GM18861 (cell line): Measurements from ENCODE around the gene CENPQ.

Experiments
- ATAC-seq: cut with Tn5 transposase; IDR thresholded peaks from one replicate; pipeline ENCODE4 v1.9.1; 2021; ENCODE audit not compliant: unreplicated experiment

CENPQ gene

DNA sequence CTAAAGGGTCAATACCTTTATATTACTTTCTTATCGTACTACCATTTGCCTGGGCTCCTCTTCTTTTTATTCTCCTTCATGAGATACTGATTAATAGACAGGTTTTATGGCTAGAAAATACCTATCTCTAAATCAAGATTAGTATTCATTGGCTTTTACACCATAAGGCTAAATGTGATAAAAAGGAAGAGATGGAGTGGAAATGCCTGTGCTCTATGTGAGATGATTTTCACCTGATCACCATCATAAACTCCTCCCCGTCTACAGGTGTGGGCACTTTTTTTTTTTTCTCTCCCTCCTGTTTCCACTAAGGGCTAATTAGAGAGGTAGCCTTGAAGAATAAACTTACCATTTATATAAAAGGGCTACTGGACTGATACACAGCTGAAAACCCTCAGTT lies 36.5 kb downstream of the CENPQ start, which contains the start of gene GLYATL3:
GLYATL3 (plus strand) TSS at position 301 of the 400 bp plus-strand sequence. CDS start 12,068 bp downstream, outside the sequence.
- no peak for ATAC-seq

DNA sequence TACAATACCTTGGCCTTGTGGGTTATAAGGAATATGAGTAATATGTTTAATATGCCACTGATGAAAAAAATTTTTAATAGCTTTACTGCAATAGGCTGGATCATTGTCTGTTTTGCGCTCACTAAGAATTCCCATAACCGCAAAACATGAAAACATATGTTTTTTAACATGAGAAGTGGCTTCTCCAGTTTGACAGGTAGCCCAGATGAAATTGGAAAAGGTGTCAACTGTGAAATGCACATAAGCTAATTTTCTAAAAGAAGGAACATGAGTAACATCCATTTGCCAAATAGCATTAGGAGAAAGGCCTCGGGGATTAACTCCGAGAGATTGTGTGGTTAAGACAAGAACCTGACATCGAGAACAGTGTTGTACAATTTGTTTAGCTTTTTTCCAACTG lies 41.5 kb downstream of the CENPQ start:
- no peak for ATAC-seq

DNA sequence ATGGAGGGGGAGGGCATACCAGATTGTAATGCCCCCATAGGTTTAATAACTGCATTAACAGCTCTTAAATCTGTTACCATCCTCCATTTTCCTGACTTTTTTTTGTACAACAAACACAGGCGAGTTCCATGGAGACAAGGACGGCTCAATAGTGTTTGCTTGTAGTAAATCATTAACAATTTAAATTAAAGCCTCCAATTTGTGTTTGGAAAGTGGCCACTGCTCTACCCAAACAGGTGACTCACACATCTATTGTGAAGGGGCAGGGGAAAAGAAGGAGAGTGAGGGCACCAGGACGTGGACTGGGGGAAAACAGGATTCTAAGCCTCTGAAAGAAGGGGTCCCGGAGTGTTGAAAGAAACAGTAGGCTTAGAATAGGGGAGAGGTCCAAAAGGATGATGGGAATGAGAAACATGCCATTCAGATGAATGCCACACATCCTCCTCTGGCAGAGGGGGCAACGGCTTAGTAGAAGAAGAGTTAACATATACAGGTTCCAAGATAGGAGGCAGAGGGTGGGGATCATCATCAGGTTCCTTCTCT lies 43.5 kb downstream of the CENPQ start:
- ATAC-seq: no peak

DNA sequence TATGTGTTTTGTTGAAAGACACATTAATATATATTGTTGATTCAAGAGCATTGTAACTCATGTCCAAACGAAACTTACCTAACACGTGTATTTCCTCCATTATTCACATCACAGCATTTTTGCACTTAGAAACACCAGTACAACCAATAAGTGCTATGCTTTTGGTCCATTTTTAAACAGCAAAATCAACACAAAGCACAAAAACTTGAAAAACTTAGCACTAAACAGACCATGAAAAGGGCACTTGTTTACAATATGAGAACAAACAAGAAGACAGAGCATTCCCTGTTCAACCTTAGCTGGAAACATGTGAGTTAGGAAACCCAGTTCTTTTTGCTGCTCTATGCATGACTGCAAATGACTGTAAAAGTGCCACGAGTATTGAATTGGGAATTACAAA lies 46.2 kb downstream of the CENPQ start:
- no peak for ATAC-seq

DNA sequence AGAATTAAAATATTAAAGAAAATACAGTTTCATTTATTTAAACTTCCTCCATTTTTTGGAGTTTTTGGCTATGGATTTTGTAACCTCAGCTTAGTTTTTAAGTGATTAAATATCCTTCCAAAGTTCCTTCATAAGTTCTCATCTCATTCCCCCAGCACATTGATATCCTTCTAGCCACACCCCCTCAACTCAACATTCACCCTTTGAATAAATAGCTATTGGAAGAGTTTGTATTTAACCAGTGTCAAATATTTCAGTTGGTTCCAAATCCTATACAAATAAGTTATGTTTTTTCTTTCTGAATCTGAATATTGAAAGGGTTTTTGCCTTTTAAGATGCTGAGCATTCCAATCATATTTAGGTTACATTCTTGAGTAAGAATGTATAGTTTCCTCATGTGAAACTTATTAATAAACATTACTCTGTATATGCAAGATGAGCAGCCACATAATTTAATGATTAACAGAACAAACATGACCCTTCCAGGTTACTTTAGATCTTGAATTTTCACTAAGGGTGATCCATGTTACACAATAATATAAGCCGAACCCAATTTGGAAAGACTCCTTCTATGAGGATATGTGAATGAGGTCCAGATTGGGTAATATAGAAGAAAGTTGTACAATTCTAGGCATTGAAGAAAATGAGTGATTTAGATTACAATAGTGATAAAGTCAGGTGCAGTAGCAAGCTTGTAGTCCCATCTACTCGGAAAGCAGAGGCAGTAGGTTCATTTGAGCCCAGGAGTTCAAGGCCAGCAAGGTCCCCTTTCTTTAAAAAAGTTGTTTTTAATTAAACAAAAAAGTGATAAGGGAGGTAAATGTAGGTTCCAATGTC lies 50.2 kb downstream of the CENPQ start:
- no peak for ATAC-seq

DNA sequence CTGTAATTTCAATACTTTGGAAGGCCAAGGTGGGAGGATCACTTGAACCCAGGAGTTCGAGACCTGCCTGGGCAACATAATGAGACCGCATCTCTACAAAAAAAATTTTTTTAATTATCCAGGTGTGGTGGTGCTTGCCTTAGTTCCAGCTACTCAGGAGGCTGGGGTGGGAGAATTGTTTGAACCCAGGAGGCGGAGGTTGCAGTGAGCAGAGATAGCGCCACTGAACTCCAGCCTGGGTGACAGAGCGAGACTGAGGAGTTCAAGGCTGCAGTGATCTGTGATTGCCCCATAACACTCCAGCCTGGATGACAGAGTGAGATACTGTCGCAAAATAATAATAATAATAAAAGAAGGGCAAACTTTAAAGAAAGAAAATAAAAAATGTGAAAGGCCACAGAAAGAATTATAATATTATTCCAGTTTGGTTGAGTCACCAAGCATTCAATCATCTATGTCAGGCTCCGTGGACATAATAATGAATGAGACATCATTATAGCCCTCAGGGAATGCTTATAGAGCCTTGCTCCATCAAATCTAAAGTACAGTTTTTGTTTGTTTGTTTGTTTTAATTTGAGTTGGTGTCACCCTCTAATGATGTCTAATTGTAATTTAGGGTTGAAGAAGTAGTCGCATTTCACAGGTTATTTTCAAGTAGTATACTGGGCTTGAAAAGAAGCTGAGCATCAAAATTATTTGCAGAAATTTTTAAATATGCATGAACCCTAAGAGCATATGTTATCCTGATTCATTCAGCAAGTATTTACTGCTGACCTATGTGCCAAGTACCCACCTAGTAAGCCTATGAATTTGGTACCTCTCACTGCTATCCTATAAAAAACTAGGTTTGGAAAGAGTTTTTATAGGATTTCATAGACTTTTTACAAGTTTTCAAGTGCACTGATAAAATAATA lies 51.7 kb downstream of the CENPQ start:
- no peak for ATAC-seq

DNA sequence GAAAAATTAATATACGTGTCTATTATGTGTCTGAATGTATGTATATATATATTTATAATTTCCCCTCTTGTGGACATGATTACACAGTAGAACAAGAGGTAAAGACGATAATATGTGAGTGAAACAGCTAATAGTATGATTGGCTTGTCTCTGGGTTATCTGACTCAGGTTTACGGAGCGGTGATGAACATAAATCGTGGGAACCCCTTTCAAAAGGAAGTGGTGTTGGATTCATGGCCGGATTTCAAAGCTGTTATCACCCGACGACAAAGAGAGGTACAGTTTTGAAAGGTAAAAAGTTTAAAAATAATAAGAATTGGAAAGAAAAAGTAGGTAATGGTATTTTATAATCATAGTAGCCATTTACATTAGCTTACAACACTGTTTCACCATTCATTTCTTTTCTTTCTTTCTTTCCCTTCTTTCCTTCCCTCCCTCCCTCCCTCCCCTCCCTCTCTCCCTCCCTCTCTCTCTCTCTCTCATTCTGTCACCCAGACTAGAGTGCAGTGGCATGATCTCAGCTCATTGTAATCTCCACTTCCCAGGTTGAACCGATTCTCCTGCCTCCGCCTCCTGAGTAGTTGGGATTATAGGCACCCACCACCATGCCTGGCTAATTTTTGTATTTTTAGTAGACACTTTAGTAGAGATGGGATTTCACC lies 52.4 kb downstream of the CENPQ start:
- ATAC-seq: no peak

DNA sequence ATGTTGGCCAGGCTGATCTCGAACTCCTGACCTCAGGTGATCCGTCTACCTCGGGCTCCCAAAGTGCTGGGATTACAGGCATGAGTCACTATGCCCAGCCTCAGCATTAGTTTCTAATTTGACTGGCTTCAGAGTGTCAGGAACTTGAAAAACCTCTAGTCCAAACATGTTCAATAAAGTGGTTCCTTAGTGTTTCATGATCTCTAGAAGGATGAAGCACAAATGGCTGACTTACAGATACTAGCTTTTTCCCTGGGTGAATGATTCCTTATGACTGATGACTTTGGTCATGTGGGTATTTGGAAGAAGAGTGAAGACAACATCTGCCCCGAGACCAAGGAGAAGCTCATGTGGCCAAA lies 53.0 kb downstream of the CENPQ start:
- no peak for ATAC-seq

DNA sequence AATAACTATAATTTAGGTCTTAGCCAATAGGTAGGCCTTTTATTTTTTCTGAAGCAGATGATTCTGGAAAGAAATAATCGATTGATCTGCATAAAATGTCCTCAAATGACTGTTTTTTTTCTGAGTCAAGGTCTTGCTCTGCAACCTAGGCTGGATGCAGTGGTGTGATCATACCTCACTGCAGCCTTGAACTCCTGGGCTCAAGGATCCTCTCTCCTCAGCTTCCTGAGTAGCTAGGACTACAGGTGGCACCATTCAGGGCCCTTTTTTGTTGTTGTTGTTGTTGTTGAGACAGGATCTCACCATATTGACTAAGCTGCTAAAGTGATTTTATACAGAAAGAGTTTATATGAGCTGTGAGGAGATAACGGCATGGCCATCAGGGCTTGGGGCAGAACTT lies 54.7 kb downstream of the CENPQ start:
- no peak for ATAC-seq

DNA sequence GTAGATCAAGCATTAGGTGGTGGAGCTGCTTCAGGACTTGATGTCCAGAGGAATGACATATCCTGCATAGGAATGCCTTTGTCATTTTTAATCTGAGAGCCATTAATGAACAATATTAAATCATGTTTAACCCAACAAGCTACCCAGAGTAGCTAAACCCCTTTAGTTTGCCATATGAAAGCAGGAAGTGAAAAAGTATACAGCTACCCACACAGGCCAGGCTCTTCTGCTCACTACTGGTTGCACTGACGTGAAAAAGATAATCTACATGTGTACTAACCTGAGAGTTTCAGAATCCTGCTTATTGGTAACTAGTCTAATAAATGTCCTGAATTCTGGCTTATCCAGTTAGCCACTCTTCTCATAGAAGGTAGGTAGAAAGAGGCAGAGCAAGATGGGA lies 56.5 kb downstream of the CENPQ start:
- ATAC-seq: peak; percentile 86

DNA sequence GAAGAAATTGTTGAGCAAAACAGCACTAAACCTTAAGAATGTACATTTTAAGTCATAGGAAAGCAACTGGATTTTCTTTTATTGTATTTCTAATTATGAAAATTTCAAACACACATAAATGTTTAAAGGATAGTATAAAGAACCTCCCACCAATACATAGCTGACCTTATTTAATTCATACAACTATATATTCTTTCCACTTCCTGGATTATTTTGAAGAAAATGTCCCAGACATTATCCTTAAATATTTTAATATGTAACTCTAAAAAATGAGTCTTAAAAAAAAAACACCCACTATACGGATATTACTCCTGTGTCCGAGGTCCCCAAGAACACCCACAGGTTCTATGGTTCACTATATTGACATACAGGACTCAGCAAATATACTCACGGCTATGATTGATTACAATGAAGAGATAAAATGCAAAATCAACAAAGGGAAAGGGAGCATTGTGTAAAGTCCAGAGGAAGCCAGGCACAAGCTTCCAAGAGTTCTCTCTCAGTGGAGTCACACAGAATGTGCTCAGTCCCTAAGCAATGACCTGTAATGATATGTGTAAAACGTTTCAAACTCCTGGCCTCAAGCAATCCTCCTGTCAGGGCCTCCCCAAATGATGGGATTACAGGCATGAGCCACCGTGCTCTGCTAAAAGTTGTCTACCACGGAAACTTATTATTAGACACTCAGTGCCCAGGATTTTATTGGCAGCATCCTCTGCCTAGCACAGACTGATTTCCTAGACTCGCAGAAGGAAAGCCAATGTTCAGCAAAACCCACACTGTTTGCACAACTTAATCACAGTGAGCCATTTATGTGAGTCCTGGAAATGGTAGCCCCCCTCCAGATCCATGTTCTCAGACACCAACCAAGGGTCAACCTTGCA lies 59.8 kb downstream of the CENPQ start:
- ATAC-seq: no peak

DNA sequence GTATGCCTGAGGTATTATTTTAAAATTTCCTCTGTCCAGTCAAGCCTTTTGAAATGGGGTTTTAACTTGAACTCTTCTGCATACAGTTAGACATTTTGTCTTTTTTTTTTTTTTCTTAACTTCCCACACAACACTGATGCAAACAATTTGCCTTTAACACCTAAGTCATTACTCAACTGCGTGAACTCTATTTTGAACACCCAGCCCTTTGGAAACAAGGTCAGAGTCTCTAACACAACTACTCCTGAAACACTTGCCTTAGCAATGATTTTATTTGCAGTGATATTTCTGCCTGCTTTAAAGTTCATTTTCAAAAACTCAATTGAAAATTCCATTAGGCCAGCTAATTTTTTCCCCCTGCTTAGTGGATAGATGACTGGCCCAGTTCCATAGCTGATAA lies 60.7 kb downstream of the CENPQ start:
- no peak for ATAC-seq

DNA sequence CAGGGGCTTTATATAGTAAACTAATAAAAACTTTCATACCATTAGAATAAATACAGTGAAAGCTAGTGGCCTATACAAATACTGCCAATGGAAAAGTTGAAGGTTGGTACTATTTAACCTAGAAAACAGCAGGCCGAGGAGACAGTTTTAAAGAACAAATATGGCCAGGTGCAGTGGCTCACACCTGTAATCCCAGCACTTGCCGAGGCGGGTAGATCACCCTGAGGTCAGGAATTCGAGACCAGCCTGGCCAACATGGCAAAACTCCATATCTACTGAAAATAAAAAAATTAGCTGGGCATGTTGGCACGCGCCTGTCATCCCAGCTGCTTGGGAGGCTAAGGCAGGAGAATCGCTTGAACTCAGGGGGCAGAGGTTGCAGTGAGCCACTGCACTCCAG lies 61.4 kb downstream of the CENPQ start:
- ATAC-seq: no peak

DNA sequence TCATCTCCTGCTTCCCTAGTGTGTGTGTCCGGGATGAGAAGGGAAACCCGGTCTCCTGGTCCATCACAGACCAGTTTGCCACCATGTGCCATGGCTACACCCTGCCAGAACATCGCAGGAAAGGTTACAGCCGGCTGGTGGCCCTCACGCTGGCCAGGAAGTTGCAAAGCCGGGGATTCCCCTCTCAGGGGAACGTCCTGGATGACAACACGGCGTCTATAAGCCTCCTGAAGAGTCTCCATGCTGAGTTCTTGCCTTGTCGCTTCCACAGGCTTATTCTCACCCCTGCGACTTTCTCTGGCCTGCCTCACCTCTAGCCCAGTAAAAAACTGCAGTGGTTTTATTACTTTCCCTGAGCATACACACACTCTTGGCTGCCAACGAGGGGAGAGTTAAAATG lies 63.4 kb downstream of the CENPQ start:
- ATAC-seq: no peak

DNA sequence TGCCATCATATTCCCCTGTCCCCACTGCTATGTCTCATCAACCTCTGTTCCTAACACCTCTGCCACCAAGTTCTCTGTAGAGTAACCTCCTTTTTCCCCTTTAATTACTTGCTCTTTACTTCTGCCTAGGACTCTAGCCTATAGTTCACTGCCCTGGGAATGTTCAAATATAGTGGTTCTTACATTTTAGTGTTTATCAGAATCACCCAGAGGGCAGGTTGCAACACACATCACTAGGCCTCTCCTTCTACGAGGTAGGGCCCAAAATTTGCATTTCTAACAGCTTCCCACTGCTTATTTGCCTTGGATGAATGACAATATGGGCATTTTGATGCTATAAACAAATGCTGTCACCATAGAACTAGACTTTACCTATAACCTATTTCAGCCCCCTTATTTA lies 64.2 kb downstream of the CENPQ start:
- ATAC-seq: no peak

DNA sequence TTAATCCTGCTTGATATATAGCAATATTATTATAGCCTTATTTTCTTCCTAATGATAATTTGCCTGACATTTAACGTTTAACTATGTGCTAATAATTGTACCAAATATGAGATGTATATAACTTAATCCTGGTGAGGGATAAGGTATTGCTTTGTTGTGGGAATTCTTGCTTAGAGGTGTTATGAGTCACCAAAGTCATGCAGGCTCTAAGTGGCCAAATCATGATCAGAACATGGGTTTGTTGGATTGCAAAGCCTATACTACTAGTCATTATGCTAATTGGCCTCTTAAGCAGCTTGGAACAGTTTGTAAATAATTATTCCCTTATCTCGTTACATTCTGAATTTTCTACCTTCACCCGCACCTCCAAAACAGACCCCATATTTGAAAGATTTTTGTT lies 65.4 kb downstream of the CENPQ start:
- no peak for ATAC-seq

DNA sequence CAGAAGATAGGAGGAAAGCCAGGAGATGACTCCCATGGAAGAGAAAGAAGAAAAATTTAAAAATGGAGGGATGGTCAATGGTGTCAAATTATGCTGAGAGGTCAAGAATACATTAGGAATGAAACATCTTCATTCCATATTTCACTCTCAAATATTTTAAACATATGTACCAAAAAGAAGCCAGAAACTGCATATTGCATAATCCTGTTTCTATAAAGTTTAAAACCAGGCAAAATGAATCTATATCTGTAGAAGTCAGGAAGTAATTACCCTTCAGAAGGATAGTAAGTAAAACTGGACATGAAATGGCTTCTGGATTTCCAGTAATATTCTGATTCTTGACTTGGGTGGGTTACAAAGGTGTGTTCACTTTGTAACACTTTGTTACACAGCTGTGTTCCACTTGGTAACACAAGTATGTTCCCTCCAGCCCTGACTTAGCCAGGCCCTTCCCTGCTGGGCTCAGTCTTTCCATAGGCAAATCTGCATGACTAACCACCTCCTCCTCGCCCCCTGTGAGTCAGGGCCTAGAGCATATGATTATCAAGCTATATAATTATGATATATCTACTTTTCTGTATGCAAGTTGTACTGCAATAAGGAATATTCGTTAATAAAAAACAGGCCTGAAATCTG lies 67.1 kb downstream of the CENPQ start:
- no peak for ATAC-seq

DNA sequence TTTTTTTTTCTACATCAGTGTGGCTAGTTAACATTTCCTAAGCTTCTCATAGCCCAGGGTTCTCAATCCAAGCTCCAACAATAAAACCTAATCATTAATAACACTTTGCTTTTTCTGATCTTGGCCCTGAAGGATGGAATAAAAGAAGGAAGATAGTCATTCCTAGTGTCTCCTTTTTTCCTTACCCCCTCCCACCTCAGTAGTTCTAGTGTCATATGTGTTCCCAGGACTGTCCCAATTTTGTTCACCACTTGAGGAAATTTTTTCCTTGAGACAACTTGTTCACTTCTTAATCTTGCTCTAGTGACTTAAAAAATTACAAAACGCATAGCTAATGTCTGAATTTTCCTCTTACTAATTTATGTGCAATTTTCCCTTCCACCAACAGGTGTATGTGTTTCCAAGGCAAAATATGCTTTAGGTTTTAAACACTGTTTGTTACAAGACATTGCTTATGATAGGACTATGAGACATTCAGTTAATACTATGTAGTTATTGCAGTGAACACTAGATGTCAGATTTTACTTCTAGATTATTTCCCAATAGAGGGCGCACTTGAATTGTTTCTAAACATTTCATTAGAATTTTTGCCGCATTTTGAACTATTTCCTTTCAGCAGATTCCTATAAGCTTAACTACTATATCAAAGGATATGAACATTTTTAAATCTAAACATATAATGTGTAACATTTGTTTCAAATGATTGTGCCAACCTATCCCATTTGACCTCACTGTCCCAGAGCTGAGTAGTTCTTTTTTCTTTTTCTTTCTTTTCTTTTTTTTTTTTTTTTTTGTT lies 68.8 kb downstream of the CENPQ start:
- peak; percentile 99 for ATAC-seq

DNA sequence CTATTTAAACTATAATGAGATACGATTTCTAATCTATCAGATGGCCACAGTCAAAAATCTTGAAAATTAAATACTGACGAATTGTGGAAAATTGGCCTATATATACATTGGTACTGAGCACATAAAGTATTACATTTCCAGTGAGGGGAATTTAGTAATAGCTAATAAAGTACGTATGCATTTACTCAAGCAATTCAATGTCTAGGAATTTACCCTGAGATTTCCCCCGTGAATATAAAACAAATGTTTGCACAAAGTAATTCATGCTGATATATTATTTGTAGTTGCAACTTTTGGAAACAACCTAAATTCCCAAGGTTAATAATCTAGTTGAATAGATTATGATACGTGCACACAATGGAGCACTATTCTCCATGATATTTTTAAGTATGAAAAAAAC lies 72.6 kb downstream of the CENPQ start:
- ATAC-seq: no peak
